ENCODE data around the gene GTF3A. TPM values are rescaled to one million over a fixed set of nuclear protein-coding genes. Genes with fewer than 3 reads are reported as not detected.

Gene GTF3A
- total RNA-seq, 2 donors from 2014 or later: 39.7 to 76.0 TPM

- no peaks in the 10 kb centered on the region for H3K27me3 ChIP-seq
- H3K27ac ChIP-seq: no peak overlapping the region
- H3K9ac ChIP-seq (ENCODE audit: low read depth in 2 of 2, low read length in 2 of 2): no peak overlapping the region
- no peak for DNase-seq
- H3K9me3 ChIP-seq: no peaks in the 10 kb centered on the region
- H3K36me3 ChIP-seq: no peaks in the 10 kb centered on the region
- no peak overlapping the region for H3K4me3 ChIP-seq
- intact Hi-C loops (cut with DNase I): no loop called here
- TF ChIP-seq CTCF (IDR thresholded peaks at IDR 0.05): no peak
- no peaks in the 10 kb centered on the region for H3K4me1 ChIP-seq
Measured at GRCh38 chr13:27415116-27415515, 9.3 kb upstream of the GTF3A start.

- no peaks in the 10 kb centered on the region for H3K9me3 ChIP-seq
- no peak overlapping the region for H3K27ac ChIP-seq
- no peak for TF ChIP-seq CTCF (IDR thresholded peaks at IDR 0.05)
- no peak overlapping the region for H3K9ac ChIP-seq (ENCODE audit: low read depth in 2 of 2, low read length in 2 of 2)
- no peak overlapping the region for H3K4me3 ChIP-seq
- H3K27me3 ChIP-seq: no peaks in the 10 kb centered on the region
- intact Hi-C loops (cut with DNase I): no loop called here
- no peak for DNase-seq
- no peaks in the 10 kb centered on the region for H3K36me3 ChIP-seq
- H3K4me1 ChIP-seq: no peaks in the 10 kb centered on the region
Measured at GRCh38 chr13:27419328-27419727, 5.1 kb upstream of the GTF3A start.

- no peak for DNase-seq
- Histone ChIP-seq H3K27ac (no peak overlapping the region), H3K4me3 (no peak overlapping the region), H3K27me3 (no peaks in the 10 kb centered on the region), H3K9ac (ENCODE audit: low read depth in 2 of 2, low read length in 2 of 2) (no peak overlapping the region), H3K36me3 (no peaks in the 10 kb centered on the region), H3K9me3 (no peaks in the 10 kb centered on the region), H3K4me1 (no peaks in the 10 kb centered on the region)
- TF ChIP-seq CTCF (IDR thresholded peaks at IDR 0.05): no peak
- intact Hi-C loops (cut with DNase I): loop anchor here (10.0 kb wide), 1 partner anchor 204 kb away; the partner anchor contains the start of genes LNX2 and POLR1D
Measured at GRCh38 chr13:27421101-27421871, 3.1 kb upstream of the GTF3A start.

- Histone ChIP-seq H3K9ac (ENCODE audit: low read depth in 2 of 2, low read length in 2 of 2) (peak overlapping the region in 1 of 2 donors; percentile 96), H3K9me3 (no peaks in the 10 kb centered on the region), H3K36me3 (no peaks in the 10 kb centered on the region), H3K4me1 (peaks cover 3% of the 10 kb centered on the region), H3K27me3 (no peaks in the 10 kb centered on the region), H3K4me3 (no peak overlapping the region), H3K27ac (no peak overlapping the region)
- DNase-seq: no peak
- intact Hi-C loops (cut with DNase I): loop anchor here (10.0 kb wide), 1 partner anchor 201 kb away; the partner anchor contains the start of genes LNX2 and POLR1D
- no peak for TF ChIP-seq CTCF (IDR thresholded peaks at IDR 0.05)
Measured at GRCh38 chr13:27423333-27423732, 1.1 kb upstream of the GTF3A start.

GRCh38 chr13:27425158-27425917, 919 bp downstream of the GTF3A start:
- DNase-seq: peak; percentile 40
- intact Hi-C loops (cut with DNase I): loop anchor here (10.0 kb wide), 1 partner anchor 199 kb away; the partner anchor contains the start of genes LNX2 and POLR1D
- H3K4me1 ChIP-seq: peaks cover 3% of the 10 kb centered on the region
- H3K9ac ChIP-seq (ENCODE audit: low read depth in 2 of 2, low read length in 2 of 2): peak overlapping the region; percentile 75 to 92
- TF ChIP-seq CTCF (IDR thresholded peaks at IDR 0.05): no peak
- peak overlapping the region; percentile 90 for H3K27ac ChIP-seq
- H3K27me3 ChIP-seq: no peaks in the 10 kb centered on the region
- H3K4me3 ChIP-seq: peak overlapping the region; percentile 65
- peaks cover 5% of the 10 kb centered on the region for H3K36me3 ChIP-seq
- H3K9me3 ChIP-seq: no peaks in the 10 kb centered on the region
